ENCODE measurements around the gene FOXC2. TPM values are rescaled to one million over a fixed set of nuclear protein-coding genes. Genes with fewer than 3 reads are reported as not detected.

The FOXC2 gene
- total and polyA plus RNA-seq, 2 donors = 0.09 to 1.2 TPM

- H3K27ac ChIP-seq (ENCODE audit: low read depth in 1 of 2, low read length in 1 of 2) = no peak overlapping the region
- 7% methylated on average over 69 of the region's 69 CpGs for WGBS
- peaks cover 77 to 81% of the 10 kb centered on the region in 2 donors for H3K27me3 ChIP-seq (ENCODE audit: control insufficient read depth in 2 of 2, insufficient read depth in 1 of 2, low read length in 1 of 2)
- H3K4me3 ChIP-seq (ENCODE audit: low read length in 2 of 2) = no peak overlapping the region
- no peak for DNase-seq (ENCODE audit: low read depth in 6 of 9, low spot score in 9 of 9)
- H3K36me3 ChIP-seq (ENCODE audit: control insufficient read depth in 2 of 2, insufficient read depth in 2 of 2, low read length in 1 of 2) = no peaks in the 10 kb centered on the region
- H3K9me3 ChIP-seq (ENCODE audit: control insufficient read depth in 2 of 2, insufficient read depth in 1 of 2, low read length in 1 of 2) = no peaks in the 10 kb centered on the region
- peaks cover 0 to 7% of the 10 kb centered on the region in 2 donors for H3K4me1 ChIP-seq (ENCODE audit: control insufficient read depth in 2 of 2, insufficient read depth in 2 of 2, low read length in 2 of 2)
Measured at GRCh38 chr16:86578611-86579267, 12.1 kb downstream of the FOXC2 start.

- Histone ChIP-seq H3K27ac (ENCODE audit: low read depth in 1 of 2, low read length in 1 of 2) (no peak overlapping the region), H3K4me1 (ENCODE audit: control insufficient read depth in 2 of 2, insufficient read depth in 2 of 2, low read length in 2 of 2) (peaks cover 0 to 7% of the 10 kb centered on the region in 2 donors), H3K9me3 (ENCODE audit: control insufficient read depth in 2 of 2, insufficient read depth in 1 of 2, low read length in 1 of 2) (no peaks in the 10 kb centered on the region), H3K27me3 (ENCODE audit: control insufficient read depth in 2 of 2, insufficient read depth in 1 of 2, low read length in 1 of 2) (peaks cover 72 to 74% of the 10 kb centered on the region in 2 donors), H3K36me3 (ENCODE audit: control insufficient read depth in 2 of 2, insufficient read depth in 2 of 2, low read length in 1 of 2) (no peaks in the 10 kb centered on the region), H3K4me3 (ENCODE audit: low read length in 2 of 2) (no peak overlapping the region)
- WGBS = 9% methylated on average over 69 of the region's 69 CpGs
- DNase-seq (ENCODE audit: low read depth in 6 of 9, low spot score in 9 of 9) = no peak
Measured at GRCh38 chr16:86579268-86580062, 12.8 kb downstream of the FOXC2 start.

- Histone ChIP-seq H3K36me3 (ENCODE audit: control insufficient read depth in 2 of 2, insufficient read depth in 2 of 2, low read length in 1 of 2) (no peaks in the 10 kb centered on the region), H3K9me3 (ENCODE audit: control insufficient read depth in 2 of 2, insufficient read depth in 1 of 2, low read length in 1 of 2) (no peaks in the 10 kb centered on the region), H3K4me3 (ENCODE audit: low read length in 2 of 2) (no peak overlapping the region), H3K27me3 (ENCODE audit: control insufficient read depth in 2 of 2, insufficient read depth in 1 of 2, low read length in 1 of 2) (peaks cover 64 to 66% of the 10 kb centered on the region in 2 donors), H3K27ac (ENCODE audit: low read depth in 1 of 2, low read length in 1 of 2) (no peak overlapping the region), H3K4me1 (ENCODE audit: control insufficient read depth in 2 of 2, insufficient read depth in 2 of 2, low read length in 2 of 2) (peaks cover 0 to 7% of the 10 kb centered on the region in 2 donors)
- no peak for DNase-seq (ENCODE audit: low read depth in 6 of 9, low spot score in 9 of 9)
- 83% methylated on average over 19 of the region's 19 CpGs for WGBS
Measured at GRCh38 chr16:86580063-86580790, 13.6 kb downstream of the FOXC2 start.

- no peaks in the 10 kb centered on the region for H3K9me3 ChIP-seq (ENCODE audit: control insufficient read depth in 2 of 2, insufficient read depth in 1 of 2, low read length in 1 of 2)
- peaks cover 0 to 7% of the 10 kb centered on the region in 2 donors for H3K4me1 ChIP-seq (ENCODE audit: control insufficient read depth in 2 of 2, insufficient read depth in 2 of 2, low read length in 2 of 2)
- H3K36me3 ChIP-seq (ENCODE audit: control insufficient read depth in 2 of 2, insufficient read depth in 2 of 2, low read length in 1 of 2) = no peaks in the 10 kb centered on the region
- no peak for DNase-seq (ENCODE audit: low read depth in 6 of 9, low spot score in 9 of 9)
- peaks cover 59 to 60% of the 10 kb centered on the region in 2 donors for H3K27me3 ChIP-seq (ENCODE audit: control insufficient read depth in 2 of 2, insufficient read depth in 1 of 2, low read length in 1 of 2)
- WGBS = 96% methylated on average over 9 of the region's 9 CpGs
- H3K27ac ChIP-seq (ENCODE audit: low read depth in 1 of 2, low read length in 1 of 2) = no peak overlapping the region
- H3K4me3 ChIP-seq (ENCODE audit: low read length in 2 of 2) = no peak overlapping the region
Measured at GRCh38 chr16:86580791-86581170, 14.2 kb downstream of the FOXC2 start.

- Histone ChIP-seq H3K36me3 (ENCODE audit: control insufficient read depth in 2 of 2, insufficient read depth in 2 of 2, low read length in 1 of 2) (no peaks in the 10 kb centered on the region), H3K27ac (ENCODE audit: low read depth in 1 of 2, low read length in 1 of 2) (no peak overlapping the region), H3K4me3 (ENCODE audit: low read length in 2 of 2) (no peak overlapping the region), H3K4me1 (ENCODE audit: control insufficient read depth in 2 of 2, insufficient read depth in 2 of 2, low read length in 2 of 2) (peaks cover 0 to 3% of the 10 kb centered on the region in 2 donors), H3K27me3 (ENCODE audit: control insufficient read depth in 2 of 2, insufficient read depth in 1 of 2, low read length in 1 of 2) (peaks cover 52 to 54% of the 10 kb centered on the region in 2 donors), H3K9me3 (ENCODE audit: control insufficient read depth in 2 of 2, insufficient read depth in 1 of 2, low read length in 1 of 2) (no peaks in the 10 kb centered on the region)
- WGBS = 92% methylated on average over 4 of the region's 4 CpGs
- no peak for DNase-seq (ENCODE audit: low read depth in 6 of 9, low spot score in 9 of 9)
Measured at GRCh38 chr16:86581458-86581857, 14.8 kb downstream of the FOXC2 start.

GRCh38 chr16:86584071-86584685 lies 17.5 kb downstream of the FOXC2 start:
- 97% methylated on average over 6 of the region's 6 CpGs for WGBS
- peaks cover 27 to 28% of the 10 kb centered on the region in 2 donors for H3K27me3 ChIP-seq (ENCODE audit: control insufficient read depth in 2 of 2, insufficient read depth in 1 of 2, low read length in 1 of 2)

GRCh38 chr16:86584726-86585721 lies 18.4 kb downstream of the FOXC2 start:
- Histone ChIP-seq H3K4me3 (ENCODE audit: low read length in 2 of 2) (no peak overlapping the region), H3K36me3 (ENCODE audit: control insufficient read depth in 2 of 2, insufficient read depth in 2 of 2, low read length in 1 of 2) (no peaks in the 10 kb centered on the region), H3K4me1 (ENCODE audit: control insufficient read depth in 2 of 2, insufficient read depth in 2 of 2, low read length in 2 of 2) (no peaks in the 10 kb centered on the region), H3K27me3 (ENCODE audit: control insufficient read depth in 2 of 2, insufficient read depth in 1 of 2, low read length in 1 of 2) (peaks cover 18 to 20% of the 10 kb centered on the region in 2 donors), H3K9me3 (ENCODE audit: control insufficient read depth in 2 of 2, insufficient read depth in 1 of 2, low read length in 1 of 2) (no peaks in the 10 kb centered on the region), H3K27ac (ENCODE audit: low read depth in 1 of 2, low read length in 1 of 2) (no peak overlapping the region)
- WGBS = 94% methylated on average over 12 of the region's 12 CpGs
- no peak for DNase-seq (ENCODE audit: low read depth in 6 of 9, low spot score in 9 of 9)

More at GRCh38 chr16:86584071-86584685, 17.5 kb downstream of the FOXC2 start:
- H3K36me3 ChIP-seq (ENCODE audit: control insufficient read depth in 2 of 2, insufficient read depth in 2 of 2, low read length in 1 of 2) = no peaks in the 10 kb centered on the region
- no peak overlapping the region for H3K4me3 ChIP-seq (ENCODE audit: low read length in 2 of 2)
- no peak for DNase-seq (ENCODE audit: low read depth in 6 of 9, low spot score in 9 of 9)
- H3K27ac ChIP-seq (ENCODE audit: low read depth in 1 of 2, low read length in 1 of 2) = no peak overlapping the region
- H3K4me1 ChIP-seq (ENCODE audit: control insufficient read depth in 2 of 2, insufficient read depth in 2 of 2, low read length in 2 of 2) = no peaks in the 10 kb centered on the region
- no peaks in the 10 kb centered on the region for H3K9me3 ChIP-seq (ENCODE audit: control insufficient read depth in 2 of 2, insufficient read depth in 1 of 2, low read length in 1 of 2)

Measured in thymus (tissue), 11 donors.